OCI-LY1 (cell line): ENCODE data around the gene SERBP1.

Experiments used
- H2AFZ ChIP-seq: fragments of 200-600 bp; sonication (generic), shearing (Covaris generic); 2 replicates; pipeline ENCODE4 v1.6.0; 2014; ENCODE audit warnings: antibody characterized with exemption, mild to moderate bottlenecking, low read length
- H3F3A ChIP-seq: fragments of 200-600 bp; sonication (generic), shearing (Covaris generic); 2 replicates; pipeline ENCODE4 v1.6.0; 2014; ENCODE audit warnings: mild to moderate bottlenecking, antibody characterized with exemption, low read length, moderate library complexity; ENCODE audit not compliant: insufficient read depth
- H3K27ac ChIP-seq: fragments of 200-600 bp; sonication (generic); 2 replicates; pipeline ENCODE4 v1.5.1; 2014; ENCODE audit warnings: low read length, mixed run types, mild to moderate bottlenecking, low read depth; ENCODE audit not compliant: poor library complexity, severe bottlenecking
- H3K27me3 ChIP-seq: fragments of 200-600 bp; sonication (generic); 2 replicates; pipeline ENCODE4 v1.6.0; 2014; ENCODE audit warnings: antibody characterized with exemption, mild to moderate bottlenecking, low read length, moderate library complexity; ENCODE audit not compliant: insufficient read depth
- H3K36me3 ChIP-seq: fragments of 200-600 bp; sonication (generic); 2 replicates; pipeline ENCODE4 v1.6.1; 2014; ENCODE audit warnings: mild to moderate bottlenecking, antibody characterized with exemption, low read length, moderate library complexity, mixed read lengths; ENCODE audit not compliant: insufficient read depth
- H3K4me1 ChIP-seq: fragments of 200-600 bp; sonication (generic); 2 replicates; pipeline ENCODE4 v1.5.1; 2014; ENCODE audit warnings: mild to moderate bottlenecking, low read length, moderate library complexity; ENCODE audit not compliant: insufficient read depth, severe bottlenecking
- H3K4me2 ChIP-seq: fragments of 200-600 bp; sonication (generic), shearing (Covaris generic); 2 replicates; pipeline ENCODE4 v1.6.1; 2014; ENCODE audit warnings: low read length
- H3K4me3 ChIP-seq: fragments of 200-600 bp; sonication (generic); 2 replicates; pipeline ENCODE4 v1.5.1; 2014; ENCODE audit warnings: low read length, low read depth, mild to moderate bottlenecking, mixed read lengths; ENCODE audit not compliant: poor library complexity, severe bottlenecking
- H3K79me2 ChIP-seq: fragments of 200-600 bp; shearing (Covaris generic); 2 replicates; pipeline ENCODE4 v1.6.1; 2016; ENCODE audit warnings: mixed run types, low read length, mixed read lengths; ENCODE audit not compliant: insufficient read depth
- H3K9ac ChIP-seq: fragments of 200-600 bp; sonication (generic), shearing (Covaris generic); 2 replicates; pipeline ENCODE4 v1.6.1; 2014; ENCODE audit warnings: mild to moderate bottlenecking, low read length, mixed read lengths
- H3K9me2 ChIP-seq: fragments of 200-600 bp; sonication (generic), shearing (Covaris generic); 2 replicates; pipeline ENCODE4 v1.6.1; 2014; ENCODE audit warnings: low read depth, mild to moderate bottlenecking, low read length, mixed read lengths
- H3K9me3 ChIP-seq: fragments of 200-600 bp; shearing (Covaris generic); 2 replicates; pipeline ENCODE4 v1.6.1; 2014; ENCODE audit warnings: low read length, mixed read lengths
- H4K20me1 ChIP-seq: fragments of 200-600 bp; sonication (generic), shearing (Covaris generic); 2 replicates; pipeline ENCODE4 v1.6.0; 2016; ENCODE audit warnings: mild to moderate bottlenecking, low read length; ENCODE audit not compliant: insufficient read depth
- CTCF ChIP-seq: fragments of 200-600 bp; sonication (generic), shearing (Covaris generic); IDR thresholded peaks from 2 replicates; pipeline ENCODE4 v1.5.1; 2017; ENCODE audit warnings: mild to moderate bottlenecking, antibody characterized with exemption, low read length, moderate library complexity, mixed read lengths
- EZH2 ChIP-seq: fragments of 200-600 bp; sonication (generic), shearing (Covaris generic); IDR thresholded peaks from 2 replicates; pipeline ENCODE4 v1.8.0; 2017; ENCODE audit warnings: borderline replicate concordance, mixed run types, mild to moderate bottlenecking, antibody characterized with exemption, low read length, moderate library complexity, mixed read lengths

The SERBP1 gene

GRCh38 chr1:67459068-67459467, 28.9 kb upstream of the SERBP1 start:
- H3K9me2 ChIP-seq = no peaks in the 10 kb centered on the region
- no peaks in the 10 kb centered on the region for H4K20me1 ChIP-seq
- H3K4me1 ChIP-seq = no peaks in the 10 kb centered on the region
- no peaks in the 10 kb centered on the region for H3K36me3 ChIP-seq
- H3K9me3 ChIP-seq = no peaks in the 10 kb centered on the region
- TF ChIP-seq CTCF (no peak), EZH2 (no peak)
- H3K79me2 ChIP-seq = no peaks in the 10 kb centered on the region
- H3K27me3 ChIP-seq = peaks cover 3% of the 10 kb centered on the region; the same call in 1 of the 2 replicates
- H3K27ac ChIP-seq = no peak overlapping the region
- no peak overlapping the region for H3K9ac ChIP-seq
- H2AFZ ChIP-seq = no peak overlapping the region
- no peak overlapping the region for H3K4me2 ChIP-seq
- no peak overlapping the region for H3K4me3 ChIP-seq
- no peaks in the 10 kb centered on the region for H3F3A ChIP-seq

- H3K27ac ChIP-seq = no peak overlapping the region
- TF ChIP-seq EZH2 (no peak), CTCF (no peak)
- peaks cover 3% of the 10 kb centered on the region; the same call in 1 of the 2 replicates for H3K27me3 ChIP-seq
- no peaks in the 10 kb centered on the region for H3K36me3 ChIP-seq
- no peaks in the 10 kb centered on the region for H3K9me2 ChIP-seq
- H3K9ac ChIP-seq = no peak overlapping the region
- no peaks in the 10 kb centered on the region for H3K79me2 ChIP-seq
- no peak overlapping the region for H3K4me3 ChIP-seq
- no peaks in the 10 kb centered on the region for H4K20me1 ChIP-seq
- H3F3A ChIP-seq = no peaks in the 10 kb centered on the region
- H3K4me1 ChIP-seq = no peaks in the 10 kb centered on the region
- no peak overlapping the region for H3K4me2 ChIP-seq
- no peaks in the 10 kb centered on the region for H3K9me3 ChIP-seq
- H2AFZ ChIP-seq = no peak overlapping the region
Observed at GRCh38 chr1:67458663-67459062, 28.5 kb upstream of the SERBP1 start.

GRCh38 chr1:67457247-67457646, 27.0 kb upstream of the SERBP1 start:
- Histone ChIP-seq H3K4me3 (no peak overlapping the region), H3K27ac (no peak overlapping the region), H3K79me2 (no peaks in the 10 kb centered on the region), H3K9me2 (no peaks in the 10 kb centered on the region), H4K20me1 (no peaks in the 10 kb centered on the region), H3K4me2 (no peak overlapping the region), H3K27me3 (peaks cover 3% of the 10 kb centered on the region; the same call in 1 of the 2 replicates), H3K4me1 (no peaks in the 10 kb centered on the region), H3K9ac (no peak overlapping the region), H3F3A (no peaks in the 10 kb centered on the region), H2AFZ (no peak overlapping the region), H3K9me3 (no peaks in the 10 kb centered on the region), H3K36me3 (no peaks in the 10 kb centered on the region)
- TF ChIP-seq EZH2 (no peak), CTCF (no peak)
